GM12878 (cell line): ENCODE data around the gene NCKAP5.

Source experiments
- CREB1 ChIP-seq: IDR thresholded peaks from 2 replicates; pipeline ENCODE4 v1.6.1; 2012; ENCODE audit warnings: low read depth, mild to moderate bottlenecking, inconsistent platforms
- CTCF ChIP-seq, 3 experiments: IDR thresholded peaks in 2 of 3; conservative IDR thresholded peaks in 1 of 3; 2 replicates each; pipeline ENCODE4 v1.5.1; 2011; ENCODE audit warnings: low read depth in 3 of 3, low read length in 3 of 3, mild to moderate bottlenecking in 3 of 3, control low read depth in 2 of 3, moderate library complexity in 2 of 3, inconsistent platforms in 1 of 3, mixed read lengths in 1 of 3; ENCODE audit not compliant: control insufficient read depth in 2 of 3, insufficient read depth in 1 of 3; ENCODE audit errors: extremely low read depth in 1 of 3
- ETV6 ChIP-seq, 2 experiments: fragments of 450-650 bp in 1 of 2; IDR thresholded peaks in 1 of 2; conservative IDR thresholded peaks in 1 of 2; 2 replicates each; pipeline ENCODE4 v1.6.1; 2014; ENCODE audit warnings: antibody characterized with exemption in 1 of 2, borderline replicate concordance in 1 of 2, low read depth in 1 of 2, mild to moderate bottlenecking in 1 of 2, moderate library complexity in 1 of 2
- FOXM1 ChIP-seq: IDR thresholded peaks from 2 replicates; pipeline ENCODE4 v1.6.1; 2012; ENCODE audit warnings: low read depth, mild to moderate bottlenecking, inconsistent platforms, low read length, moderate library complexity
- MEF2A ChIP-seq: IDR thresholded peaks from 2 replicates; pipeline ENCODE4 v1.6.1; 2011; ENCODE audit warnings: low read depth, mild to moderate bottlenecking, low read length, moderate library complexity; ENCODE audit not compliant: insufficient read depth
- ZBTB33 ChIP-seq: fragments of 450-650 bp; IDR thresholded peaks from 2 replicates; pipeline ENCODE4 v1.6.1; 2017; ENCODE audit warnings: mild to moderate bottlenecking
- ZNF207 ChIP-seq: fragments of 450-650 bp; IDR thresholded peaks from 2 replicates; pipeline ENCODE4 v1.6.1; 2014; ENCODE audit warnings: antibody characterized with exemption, mild to moderate bottlenecking, borderline replicate concordance
- ZNF217 ChIP-seq: fragments of 450-650 bp; IDR thresholded peaks from 2 replicates; pipeline ENCODE4 v1.6.1; 2017; ENCODE audit warnings: antibody characterized with exemption, mild to moderate bottlenecking
- ZNF274 ChIP-seq: IDR thresholded peaks from one replicate; pipeline ENCODE4 v1.8.0; 2011; ENCODE audit not compliant: insufficient read length, insufficient read depth

- TF ChIP-seq ZBTB33 (no peak), ETV6 (conservative IDR thresholded peaks at IDR 0.05 in 1 of 2, IDR thresholded peaks at IDR 0.05 in 1 of 2; ENCODE audit: borderline replicate concordance in 1 of 2, low read depth in 1 of 2) (no peak), ZNF217 (no peak), MEF2A (no peak), CTCF (IDR thresholded peaks at IDR 0.05 in 2 of 3, conservative IDR thresholded peaks at IDR 0.05 in 1 of 3; ENCODE audit: control insufficient read depth in 2 of 3, extremely low read depth in 1 of 3, insufficient read depth in 1 of 3, low read depth in 3 of 3, low read length in 3 of 3) (no peak), ZNF207 (no peak), FOXM1 (no peak), CREB1 (no peak), ZNF274 (no peak)
These were observed 147.5 kb downstream of the NCKAP5 start for GRCh38 chr2:133420788-133421187.
